HG03342 (cell line): ENCODE results near the gene GPER1.
"Not testable (repeated sequence)": the region's sequence is repeated elsewhere in the genome, so short reads cannot be mapped to it uniquely, and the experiment has no call there.

ENCODE experiments used
- ATAC-seq: cut with Tn5 transposase; IDR thresholded peaks from one replicate; pipeline ENCODE4 v1.9.1; 2021; ENCODE audit warnings: mild to moderate bottlenecking, moderate library complexity; ENCODE audit not compliant: unreplicated experiment

Gene GPER1

GRCh38 chr7:1087952-1088920 is at the start of gene GPER1:
TSS of gene GPER1 (plus strand) at chr7:1088113. CDS start at chr7:1091729, 3,616 bp downstream.
- no peak for ATAC-seq

- ATAC-seq, result not testable (repeated sequence)
Measured at GRCh38 chr7:1040233-1040632, 47.7 kb upstream of the GPER1 start.

- no peak for ATAC-seq
Measured at GRCh38 chr7:1040790-1041189, 47.1 kb upstream of the GPER1 start.

GRCh38 chr7:1041551-1042491 is 46.1 kb upstream of the GPER1 start:
- no peak for ATAC-seq

GRCh38 chr7:1042492-1042833 is 45.5 kb upstream of the GPER1 start:
- ATAC-seq, result no peak

GRCh38 chr7:1043552-1044188 is 44.2 kb upstream of the GPER1 start:
- no peak for ATAC-seq

GRCh38 chr7:1044189-1045068 is 43.5 kb upstream of the GPER1 start, which contains the start of gene GPR146:
TSS of gene GPR146 (plus strand) at chr7:1044546. CDS start at chr7:1057516, 12,970 bp downstream.
- ATAC-seq, result peak; percentile 93

- no peak for ATAC-seq
Measured at GRCh38 chr7:1045069-1046063, 42.5 kb upstream of the GPER1 start.

GRCh38 chr7:1046722-1047679 is 40.9 kb upstream of the GPER1 start:
- ATAC-seq, result no peak

GRCh38 chr7:1049006-1049741 is 38.7 kb upstream of the GPER1 start:
- ATAC-seq, result no peak

- no peak for ATAC-seq
Measured at GRCh38 chr7:1049801-1050200, 38.1 kb upstream of the GPER1 start.

GRCh38 chr7:1050254-1050906 is 37.5 kb upstream of the GPER1 start:
- no peak for ATAC-seq

- no peak for ATAC-seq
Measured at GRCh38 chr7:1050956-1051690, 36.8 kb upstream of the GPER1 start.

- ATAC-seq, result no peak
Measured at GRCh38 chr7:1052031-1052818, 35.7 kb upstream of the GPER1 start.

- no peak for ATAC-seq
Measured at GRCh38 chr7:1053002-1053411, 34.9 kb upstream of the GPER1 start.
